Mononuclear cell (primary cell): Measurements from ENCODE around the gene NECTIN1. TPM values are rescaled to one million over a fixed set of nuclear protein-coding genes. Genes with fewer than 3 reads are reported as not detected.

Experiments
- H3K27me3 ChIP-seq: 2 replicates; pipeline ENCODE4 v1.6.0; 2011; ENCODE audit warnings: low read length, control low read depth; ENCODE audit not compliant: insufficient read depth
- H3K4me1 ChIP-seq: 2 replicates; pipeline ENCODE4 v1.5.1; 2011; ENCODE audit warnings: mild to moderate bottlenecking, low read length, control low read depth; ENCODE audit not compliant: insufficient read depth
- H3K4me3 ChIP-seq: 2 replicates; pipeline ENCODE4 v1.5.1; 2011; ENCODE audit warnings: mild to moderate bottlenecking, low read length, moderate library complexity
- H3K9me3 ChIP-seq: 2 replicates; pipeline ENCODE4 v1.5.1; 2011; ENCODE audit warnings: low read depth, mild to moderate bottlenecking, control low read depth, low read length
- total RNA-seq: library from RNA; depleted of rRNA; stranded (reverse); fragments of >200 nt; gene quantifications from one replicate; pipeline ENCODE4 v1.2.3, GENCODE V29; 2012

Gene NECTIN1
- total RNA-seq, 1 donor: 2.0 TPM

- Histone ChIP-seq H3K9me3 (no peaks in the 10 kb centered on the region), H3K4me1 (peaks cover 6% of the 10 kb centered on the region), H3K4me3 (no peak overlapping the region)
These were observed 99.0 kb downstream of the NECTIN1 start for GRCh38 chr11:119629834-119630624.

GRCh38 chr11:119629085-119629484 is 99.9 kb downstream of the NECTIN1 start:
- H3K4me1 ChIP-seq: peaks cover 6% of the 10 kb centered on the region
- no peak overlapping the region for H3K4me3 ChIP-seq
- no peaks in the 10 kb centered on the region for H3K27me3 ChIP-seq
- no peaks in the 10 kb centered on the region for H3K9me3 ChIP-seq

More at GRCh38 chr11:119629834-119630624, 99.0 kb downstream of the NECTIN1 start:
- no peaks in the 10 kb centered on the region for H3K27me3 ChIP-seq

GRCh38 chr11:119627286-119627685 is 101.7 kb downstream of the NECTIN1 start:
- Histone ChIP-seq H3K27me3 (no peaks in the 10 kb centered on the region), H3K4me3 (no peak overlapping the region), H3K9me3 (no peaks in the 10 kb centered on the region), H3K4me1 (peaks cover 6% of the 10 kb centered on the region)

GRCh38 chr11:119626871-119627270 is 102.1 kb downstream of the NECTIN1 start:
- Histone ChIP-seq H3K9me3 (no peaks in the 10 kb centered on the region), H3K4me1 (peaks cover 6% of the 10 kb centered on the region), H3K4me3 (no peak overlapping the region), H3K27me3 (no peaks in the 10 kb centered on the region)

- Histone ChIP-seq H3K9me3 (no peaks in the 10 kb centered on the region), H3K4me3 (no peak overlapping the region), H3K27me3 (no peaks in the 10 kb centered on the region), H3K4me1 (peaks cover 6% of the 10 kb centered on the region)
These were observed 102.7 kb downstream of the NECTIN1 start for GRCh38 chr11:119626197-119626841.

- peaks cover 6% of the 10 kb centered on the region for H3K4me1 ChIP-seq
- no peaks in the 10 kb centered on the region for H3K27me3 ChIP-seq
- no peak overlapping the region for H3K4me3 ChIP-seq
- H3K9me3 ChIP-seq: no peaks in the 10 kb centered on the region
These were observed 103.6 kb downstream of the NECTIN1 start for GRCh38 chr11:119625206-119625978.

GRCh38 chr11:119624629-119625028 is 104.4 kb downstream of the NECTIN1 start:
- Histone ChIP-seq H3K4me1 (peaks cover 6% of the 10 kb centered on the region), H3K27me3 (no peaks in the 10 kb centered on the region), H3K9me3 (no peaks in the 10 kb centered on the region), H3K4me3 (no peak overlapping the region)

GRCh38 chr11:119624102-119624615 is 104.8 kb downstream of the NECTIN1 start:
- H3K4me3 ChIP-seq: no peak overlapping the region
- H3K9me3 ChIP-seq: no peaks in the 10 kb centered on the region
- no peaks in the 10 kb centered on the region for H3K27me3 ChIP-seq
- H3K4me1 ChIP-seq: peaks cover 8% of the 10 kb centered on the region

GRCh38 chr11:119623682-119624081 is 105.3 kb downstream of the NECTIN1 start:
- no peaks in the 10 kb centered on the region for H3K9me3 ChIP-seq
- H3K4me3 ChIP-seq: no peak overlapping the region
- H3K27me3 ChIP-seq: no peaks in the 10 kb centered on the region
- peaks cover 12% of the 10 kb centered on the region for H3K4me1 ChIP-seq

- H3K4me1 ChIP-seq: peaks cover 23% of the 10 kb centered on the region
- no peaks in the 10 kb centered on the region for H3K9me3 ChIP-seq
- no peak overlapping the region for H3K4me3 ChIP-seq
- no peaks in the 10 kb centered on the region for H3K27me3 ChIP-seq
These were observed 106.4 kb downstream of the NECTIN1 start for GRCh38 chr11:119622454-119623143.

GRCh38 chr11:119619665-119620064 is 109.3 kb downstream of the NECTIN1 start:
- Histone ChIP-seq H3K4me3 (no peak overlapping the region), H3K27me3 (no peaks in the 10 kb centered on the region), H3K4me1 (peaks cover 46% of the 10 kb centered on the region), H3K9me3 (no peaks in the 10 kb centered on the region)

GRCh38 chr11:119618208-119618909 is 110.6 kb downstream of the NECTIN1 start:
- Histone ChIP-seq H3K4me1 (peaks cover 48% of the 10 kb centered on the region), H3K4me3 (no peak overlapping the region), H3K27me3 (no peaks in the 10 kb centered on the region), H3K9me3 (no peaks in the 10 kb centered on the region)

GRCh38 chr11:119617340-119617713 is 111.7 kb downstream of the NECTIN1 start:
- Histone ChIP-seq H3K4me3 (no peak overlapping the region), H3K27me3 (no peaks in the 10 kb centered on the region), H3K4me1 (peaks cover 48% of the 10 kb centered on the region), H3K9me3 (no peaks in the 10 kb centered on the region)
